Stimulated activated CD4-positive, alpha-beta T cell treated with anti-CD3 and anti-CD28 coated beads, TNF-alpha, amount 100 ng/mL, for 48 hours (primary cell): ENCODE measurements around the gene ANAPC2.

ENCODE experiments used
- DNase-seq, 3 donors: peaks; one replicate each; pipeline ENCODE4 v3.0.0-alpha.2; 2020; ENCODE audit warnings: low read depth in 3 of 3

The ANAPC2 gene

DNA sequence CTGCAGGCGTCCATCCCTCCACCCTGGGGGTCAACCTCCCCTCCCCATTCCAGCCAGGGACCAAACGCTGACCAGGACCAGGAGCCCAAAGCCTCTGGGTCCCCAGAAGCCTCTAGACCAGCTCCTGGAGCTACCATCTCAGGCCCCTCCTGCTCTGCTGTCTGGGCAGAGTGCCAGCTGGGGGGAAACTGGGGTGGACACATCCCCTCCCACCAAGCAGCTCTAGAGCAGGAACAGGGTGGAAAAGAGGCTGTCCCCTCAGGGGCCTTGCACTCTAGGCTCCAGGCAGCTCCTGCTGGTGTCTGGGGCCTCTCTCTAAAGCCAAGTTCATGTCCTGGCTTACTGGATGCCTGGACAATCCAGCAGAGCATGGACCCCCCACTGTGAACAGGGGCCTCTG lies 4.5 kb upstream of the ANAPC2 start:
- DNase-seq: no peak

DNA sequence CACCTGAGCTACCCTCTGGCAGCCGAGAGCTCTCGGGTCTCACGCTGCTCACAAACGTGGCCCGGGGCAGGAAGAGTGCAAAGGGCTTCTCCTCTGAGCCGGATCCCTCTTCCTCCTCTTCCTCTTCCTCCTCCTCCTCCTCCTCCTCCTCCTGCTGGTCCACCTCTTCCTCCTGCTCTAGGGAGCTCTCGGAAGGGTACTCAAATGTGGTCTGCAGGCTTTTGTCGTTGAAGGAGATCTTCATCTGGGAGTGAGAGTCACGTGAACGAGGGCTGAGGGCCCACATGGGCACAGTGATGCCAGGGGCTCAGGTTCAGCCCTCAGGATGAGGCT lies 4.1 kb upstream of the ANAPC2 start:
- no peak for DNase-seq

GRCh38 chr9:137191691-137192447 lies 3.5 kb upstream of the ANAPC2 start:
- DNase-seq: no peak

- no peak for DNase-seq
Observed at GRCh38 chr9:137191245-137191644, 2.9 kb upstream of the ANAPC2 start.

- no peak for DNase-seq
Observed at GRCh38 chr9:137190315-137190856, 2.0 kb upstream of the ANAPC2 start.

GRCh38 chr9:137189297-137190295 lies 1.2 kb upstream of the ANAPC2 start:
- no peak for DNase-seq

GRCh38 chr9:137188086-137188489 lies 272 bp downstream of the ANAPC2 start:
- DNase-seq: no peak

DNA sequence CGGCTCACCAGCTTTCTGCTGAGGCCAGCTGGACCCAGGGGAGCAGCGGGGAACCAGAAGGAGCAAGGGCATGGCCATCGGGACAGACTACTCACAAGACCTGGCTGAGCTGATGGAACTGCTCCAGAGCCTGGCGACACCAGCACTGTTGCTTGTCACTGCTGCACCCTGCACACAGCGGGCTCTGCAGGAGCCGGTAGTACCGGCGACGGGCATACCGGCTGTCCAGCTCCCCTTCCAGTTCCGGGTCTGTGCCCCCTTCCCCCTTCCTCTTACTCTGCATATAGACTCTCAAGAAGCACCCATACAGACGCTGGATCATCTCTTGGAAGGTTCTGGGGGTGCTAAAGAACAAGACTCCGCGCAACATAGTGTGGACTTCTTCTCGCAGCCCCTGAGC lies 974 bp downstream of the ANAPC2 start:
- no peak for DNase-seq

- DNase-seq: no peak
Observed at GRCh38 chr9:137186385-137186784, 2.0 kb downstream of the ANAPC2 start.

- no peak for DNase-seq
Observed at GRCh38 chr9:137185921-137186320, 2.4 kb downstream of the ANAPC2 start.

GRCh38 chr9:137184881-137185660 lies 3.3 kb downstream of the ANAPC2 start:
- DNase-seq: no peak

GRCh38 chr9:137183980-137184595 lies 4.3 kb downstream of the ANAPC2 start:
- no peak for DNase-seq

DNA sequence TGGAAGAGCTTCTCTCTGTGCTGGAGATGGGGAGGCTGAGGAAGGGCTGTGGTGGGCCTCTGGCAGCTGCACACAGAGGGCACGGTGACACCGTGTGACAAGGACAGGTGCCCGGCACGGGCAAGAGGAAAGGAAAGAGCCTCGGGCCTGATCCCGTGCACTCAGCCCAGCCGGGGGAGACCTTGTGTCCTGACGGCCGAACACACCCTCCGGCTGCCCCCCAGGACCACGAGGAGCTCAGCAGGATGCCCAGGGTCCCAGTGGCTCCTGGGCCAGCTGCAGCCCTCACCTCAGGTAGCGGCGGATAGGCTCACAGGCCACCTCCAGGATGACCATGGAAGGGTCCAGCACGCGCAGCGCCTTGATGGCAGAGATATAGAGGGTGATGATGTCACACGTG lies 5.5 kb downstream of the ANAPC2 start:
- no peak for DNase-seq

- no peak for DNase-seq
Observed at GRCh38 chr9:137181680-137182079, 6.7 kb downstream of the ANAPC2 start.

DNA sequence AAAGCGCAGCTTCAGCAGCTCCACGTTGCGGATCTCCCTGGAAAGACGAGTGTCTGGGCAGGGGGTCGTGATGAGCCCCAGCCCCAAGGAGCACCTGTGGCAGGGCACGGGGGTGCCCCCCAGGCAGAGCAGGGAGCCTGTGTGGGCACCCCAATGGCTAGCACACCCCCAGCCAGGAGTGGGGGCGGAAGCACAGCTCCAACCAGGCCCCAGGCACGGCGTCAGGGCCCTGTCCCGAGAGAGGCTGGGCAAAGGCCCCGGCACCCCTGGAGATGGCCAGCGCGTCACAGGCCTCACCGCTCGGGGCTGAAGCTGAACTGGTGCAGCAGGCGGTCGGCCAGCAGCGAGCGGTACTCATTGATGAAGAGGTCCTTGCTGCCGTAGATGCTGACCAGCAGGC lies 7.9 kb downstream of the ANAPC2 start:
- no peak for DNase-seq

DNA sequence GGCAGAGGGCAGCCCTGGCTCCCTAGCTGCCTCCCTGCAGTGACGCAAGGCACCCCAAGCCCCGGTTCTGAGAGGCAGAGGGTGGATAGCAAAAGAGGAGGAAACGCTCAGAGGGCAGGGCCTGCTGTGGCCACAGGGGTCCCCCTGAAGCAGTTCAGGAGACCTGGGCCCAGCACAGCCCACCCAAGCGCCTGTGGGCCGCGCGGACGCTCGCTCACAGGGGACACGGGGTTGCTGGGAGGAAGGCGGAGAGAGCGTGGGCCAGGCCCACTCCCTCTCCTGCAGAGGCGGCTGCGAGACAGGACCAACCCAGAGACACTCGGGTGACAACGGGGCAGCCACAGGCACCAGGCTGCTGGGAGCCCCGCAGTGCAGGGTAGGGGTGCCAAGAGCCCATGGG lies 8.6 kb downstream of the ANAPC2 start:
- no peak for DNase-seq

DNA sequence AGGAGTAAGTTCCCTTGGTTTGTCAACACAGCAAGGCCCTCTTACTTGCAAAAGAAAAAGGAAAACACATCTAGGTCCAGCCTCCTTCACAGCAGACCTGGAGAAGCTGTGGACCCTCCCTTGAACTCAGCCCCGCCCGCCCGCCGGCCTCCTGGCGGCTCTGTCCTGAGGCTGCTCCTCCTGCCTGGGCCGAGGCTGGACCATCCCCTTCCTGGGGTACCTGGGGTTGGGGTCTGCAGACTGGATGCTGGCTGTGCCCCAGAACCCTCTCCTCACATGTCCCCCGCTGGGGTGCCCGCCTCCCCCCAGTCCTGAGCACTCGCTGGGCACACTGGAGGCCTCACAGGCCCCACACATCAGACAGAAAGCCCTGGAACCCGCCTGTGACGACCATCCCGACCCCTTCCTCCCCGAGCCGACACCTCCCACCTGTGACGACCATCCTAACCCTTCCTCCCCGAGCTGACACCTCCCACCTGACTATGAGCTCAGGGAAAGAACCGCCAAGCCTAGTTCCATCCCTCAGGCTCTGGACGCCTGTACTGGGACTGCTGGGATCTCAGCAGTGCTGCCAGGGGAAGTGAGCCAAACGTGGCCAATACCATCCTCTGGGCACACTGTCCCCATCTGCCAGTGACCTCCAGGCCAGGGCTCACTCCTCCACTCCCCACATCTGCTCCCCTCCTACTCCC lies 9.3 kb downstream of the ANAPC2 start:
- DNase-seq: no peak

- DNase-seq: no peak
Observed at GRCh38 chr9:137178201-137178938, 10.0 kb downstream of the ANAPC2 start.

- DNase-seq: no peak
Observed at GRCh38 chr9:137176302-137177182, 11.8 kb downstream of the ANAPC2 start.
